HG03354 (cell line): ENCODE data around the gene DDTL.

Source experiments
- ATAC-seq: cut with Tn5 transposase; IDR thresholded peaks from one replicate; pipeline ENCODE4 v1.9.1; 2021; ENCODE audit warnings: mild to moderate bottlenecking; ENCODE audit not compliant: unreplicated experiment, poor library complexity, severe bottlenecking

The DDTL gene

GRCh38 chr22:24002851-24003250, 36.2 kb downstream of the DDTL start:
- ATAC-seq: no peak

GRCh38 chr22:24003887-24004286, 37.2 kb downstream of the DDTL start:
- ATAC-seq: no peak

- ATAC-seq: no peak
These were observed 38.5 kb downstream of the DDTL start, which contains the start of gene GSTT4 for GRCh38 chr22:24005201-24005600. Gene GSTT4 (minus strand): TSS chr22:24005453. CDS start chr22:24005356, 97 bp downstream.

GRCh38 chr22:24006207-24006913, 39.7 kb downstream of the DDTL start:
- no peak for ATAC-seq

GRCh38 chr22:24006914-24007214, 40.2 kb downstream of the DDTL start:
- no peak for ATAC-seq

- ATAC-seq: no peak
These were observed 40.7 kb downstream of the DDTL start for GRCh38 chr22:24007253-24008021.

- ATAC-seq: no peak
These were observed 41.3 kb downstream of the DDTL start for GRCh38 chr22:24008022-24008283.

GRCh38 chr22:24008381-24009226, 41.9 kb downstream of the DDTL start:
- ATAC-seq: no peak

GRCh38 chr22:24009227-24010017, 42.7 kb downstream of the DDTL start:
- no peak for ATAC-seq

- no peak for ATAC-seq
These were observed 43.3 kb downstream of the DDTL start for GRCh38 chr22:24010018-24010391.

- peak; percentile 10 for ATAC-seq
These were observed 45.0 kb downstream of the DDTL start for GRCh38 chr22:24011735-24012068.

GRCh38 chr22:24016156-24016555, 49.5 kb downstream of the DDTL start:
- no peak for ATAC-seq

- no peak for ATAC-seq
These were observed 54.6 kb downstream of the DDTL start for GRCh38 chr22:24021304-24021703.
